Measurements from ENCODE around the gene TEX14. TPM values are rescaled to one million over a fixed set of nuclear protein-coding genes. Genes with fewer than 3 reads are reported as not detected.

Gene TEX14
- total RNA-seq, 1 experiment from 2014 or later = 0.31 TPM

- Mint-ChIP-seq H3K4me3 (peak overlapping the region; percentile 95 to 96), H3K9me3 (no peaks in the 10 kb centered on the region; a peak in 2 of 5 replicates), H3K27ac (peak overlapping the region; percentile 39 to 95 (median 65); a peak in 5 of 7 replicates), H3K27me3 (ENCODE audit: low read depth) (no peaks in the 10 kb centered on the region), H3K4me1 (peaks cover 29 to 38% of the 10 kb centered on the region in 2 experiments), H3K36me3 (ENCODE audit: insufficient read depth in 1 of 3, low read depth in 3 of 3) (peaks cover 0 to 11% (median 10%) of the 10 kb centered on the region in 3 experiments; a peak in 6 of 7 replicates)
- Histone ChIP-seq H3K18ac (ENCODE audit: insufficient read length, low read depth, low read length) (no peak overlapping the region), H3K23me2 (ENCODE audit: insufficient read length, low read depth, low read length, poor library complexity, severe bottlenecking) (peaks cover 12% of the 10 kb centered on the region), H4K5ac (ENCODE audit: insufficient read length, low read depth, low read length) (no peak overlapping the region), H2BK5ac (ENCODE audit: insufficient read length, low read length) (no peak overlapping the region), H2BK20ac (ENCODE audit: low read depth, low read length, poor library complexity, severe bottlenecking) (no peak overlapping the region), H3K23ac (ENCODE audit: insufficient read length, low read depth, low read length) (no peak overlapping the region), H3T11ph (ENCODE audit: low read length) (no peak overlapping the region), H3K27me3 (ENCODE audit: insufficient read depth, low read length) (no peaks in the 10 kb centered on the region), H3K9me3 (ENCODE audit: control insufficient read depth, low read depth, low read length) (no peaks in the 10 kb centered on the region), H3K4ac (ENCODE audit: low read depth, low read length) (no peak overlapping the region), H3K27ac (ENCODE audit: insufficient read length, low read depth, low read length) (peak overlapping the region; percentile 3), H2AK5ac (ENCODE audit: insufficient read length, low read length) (no peak overlapping the region), H2BK120ac (ENCODE audit: low read depth, low read length, poor library complexity, severe bottlenecking) (no peak overlapping the region), H2BK12ac (ENCODE audit: insufficient read length, low read depth, low read length) (no peak overlapping the region), H3K4me1 (ENCODE audit: insufficient read depth, low read length) (peaks cover 3% of the 10 kb centered on the region; the same call in 1 of the 2 replicates), H3K56ac (ENCODE audit: insufficient read length, low read depth, low read length) (no peak overlapping the region), H4K8ac (replicated peaks; ENCODE audit: insufficient read length, low read depth, low read length) (no peak overlapping the region), H4K20me1 (ENCODE audit: control insufficient read depth, insufficient read depth, insufficient read length) (no peaks in the 10 kb centered on the region), H3K79me2 (ENCODE audit: insufficient read depth, low read length) (no peaks in the 10 kb centered on the region), H4K91ac (ENCODE audit: insufficient read length, low read depth, low read length) (no peak overlapping the region), H3K4me2 (ENCODE audit: insufficient read depth, insufficient read length, low read length) (peak overlapping the region; percentile 85), H3K14ac (ENCODE audit: insufficient read depth, low read length) (0 out of 2 replicates have a peak overlapping the region, but pooled peaks have one; percentile 68), H3K79me1 (ENCODE audit: insufficient read depth, low read depth, low read length, poor library complexity, severe bottlenecking) (no peaks in the 10 kb centered on the region), H3K9ac (ENCODE audit: extremely low read depth, insufficient read length, low read length) (peak overlapping the region; percentile 74), H2BK15ac (ENCODE audit: low read depth, low read length) (no peak overlapping the region), H2AFZ (ENCODE audit: low read length) (no peak overlapping the region)
- no peak for DNase-seq
- no CpG with 5 or more reads among the region's 2 CpGs for WGBS (ENCODE audit: extremely low coverage, insufficient read length, low lambda C conversion rate)
- no peak for TF ChIP-seq CTCF (conservative IDR thresholded peaks at IDR 0.05)
These were observed 175.0 kb downstream of the TEX14 start for GRCh38 chr17:58516644-58517377.
